HG03558 (cell line): ENCODE results near the gene S100B.
"Not testable (repeated sequence)": the region's sequence is repeated elsewhere in the genome, so short reads cannot be mapped to it uniquely, and the experiment has no call there.

Experiments used
- ATAC-seq: cut with Tn5 transposase; IDR thresholded peaks from one replicate; pipeline ENCODE4 v1.9.1; 2021; ENCODE audit warnings: moderate number of reproducible peaks; ENCODE audit not compliant: unreplicated experiment; ENCODE audit errors: extremely low read depth

Gene S100B

GRCh38 chr21:46630915-46631314 is 26.0 kb upstream of the S100B start:
- ATAC-seq: not testable (repeated sequence)

GRCh38 chr21:46628868-46629267 is 24.0 kb upstream of the S100B start:
- no peak for ATAC-seq

- no peak for ATAC-seq
Observed at GRCh38 chr21:46627726-46628125, 22.8 kb upstream of the S100B start.

- ATAC-seq: no peak
Observed at GRCh38 chr21:46626975-46627501, 22.2 kb upstream of the S100B start.

GRCh38 chr21:46626536-46626935 is 21.7 kb upstream of the S100B start:
- no peak for ATAC-seq

- no peak for ATAC-seq
Observed at GRCh38 chr21:46625759-46626158, 20.9 kb upstream of the S100B start.

GRCh38 chr21:46624050-46624449 is 19.2 kb upstream of the S100B start:
- no peak for ATAC-seq

GRCh38 chr21:46622226-46622625 is 17.3 kb upstream of the S100B start:
- ATAC-seq: no peak

GRCh38 chr21:46621457-46622182 is 16.7 kb upstream of the S100B start:
- no peak for ATAC-seq

- no peak for ATAC-seq
Observed at GRCh38 chr21:46620846-46621245, 16.0 kb upstream of the S100B start.

GRCh38 chr21:46619846-46620245 is 15.0 kb upstream of the S100B start:
- ATAC-seq: no peak

GRCh38 chr21:46618738-46619379 is 14.0 kb upstream of the S100B start:
- no peak for ATAC-seq

GRCh38 chr21:46617267-46618051 is 12.6 kb upstream of the S100B start:
- no peak for ATAC-seq

GRCh38 chr21:46616656-46617055 is 11.8 kb upstream of the S100B start:
- ATAC-seq: no peak

- no peak for ATAC-seq
Observed at GRCh38 chr21:46616050-46616449, 11.2 kb upstream of the S100B start.

GRCh38 chr21:46613391-46613790 is 8.5 kb upstream of the S100B start:
- no peak for ATAC-seq

- no peak for ATAC-seq
Observed at GRCh38 chr21:46610018-46610701, 5.3 kb upstream of the S100B start.

GRCh38 chr21:46608672-46609111 is 3.8 kb upstream of the S100B start:
- ATAC-seq: no peak

- no peak for ATAC-seq
Observed at GRCh38 chr21:46607636-46608035, 2.8 kb upstream of the S100B start.

GRCh38 chr21:46606427-46606813 is 1.5 kb upstream of the S100B start:
- ATAC-seq: no peak
